GM18511 (cell line): ENCODE data around the gene PLN.

Source experiments
- ATAC-seq: cut with Tn5 transposase; IDR thresholded peaks from one replicate; pipeline ENCODE4 v1.9.1; 2021; ENCODE audit warnings: mild to moderate bottlenecking, moderate library complexity; ENCODE audit not compliant: unreplicated experiment

PLN gene

DNA sequence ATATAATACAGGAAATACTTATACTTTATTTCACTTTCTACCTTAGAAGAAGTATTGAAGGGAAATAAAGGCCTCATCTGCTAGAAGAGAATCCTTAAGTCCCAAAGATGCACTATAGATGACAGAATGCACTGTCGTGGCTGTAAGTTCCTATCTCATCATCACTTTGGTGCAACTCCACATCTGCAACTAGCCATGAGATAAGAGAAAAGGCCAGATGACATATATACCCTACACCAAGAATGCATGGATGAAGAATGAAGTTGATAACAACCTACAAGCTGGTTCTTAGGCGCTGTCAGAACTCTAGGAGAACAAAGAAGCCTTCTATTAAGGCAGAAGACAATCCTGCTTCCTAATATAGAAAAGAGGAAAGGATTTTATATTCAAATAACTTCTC is 11.6 kb upstream of the PLN start:
- ATAC-seq = no peak

DNA sequence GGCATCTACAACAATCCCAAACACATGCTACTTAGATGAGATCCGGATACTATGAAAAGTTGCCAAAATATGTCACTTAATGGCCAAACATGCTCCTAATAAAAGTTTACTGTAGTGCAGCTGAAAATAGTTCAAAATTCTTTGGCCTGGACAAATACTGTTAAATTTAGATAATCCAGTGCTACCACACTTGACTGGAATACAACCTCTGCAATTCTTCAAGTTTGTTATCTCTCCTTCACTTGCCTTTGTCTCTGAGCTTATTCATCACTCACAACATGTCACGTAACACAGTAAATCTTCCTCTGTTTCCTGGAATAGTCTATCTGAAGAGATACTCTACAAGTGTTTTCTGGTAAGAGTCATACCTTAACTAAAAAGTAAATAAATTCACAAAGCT is 10.5 kb upstream of the PLN start:
- no peak for ATAC-seq

DNA sequence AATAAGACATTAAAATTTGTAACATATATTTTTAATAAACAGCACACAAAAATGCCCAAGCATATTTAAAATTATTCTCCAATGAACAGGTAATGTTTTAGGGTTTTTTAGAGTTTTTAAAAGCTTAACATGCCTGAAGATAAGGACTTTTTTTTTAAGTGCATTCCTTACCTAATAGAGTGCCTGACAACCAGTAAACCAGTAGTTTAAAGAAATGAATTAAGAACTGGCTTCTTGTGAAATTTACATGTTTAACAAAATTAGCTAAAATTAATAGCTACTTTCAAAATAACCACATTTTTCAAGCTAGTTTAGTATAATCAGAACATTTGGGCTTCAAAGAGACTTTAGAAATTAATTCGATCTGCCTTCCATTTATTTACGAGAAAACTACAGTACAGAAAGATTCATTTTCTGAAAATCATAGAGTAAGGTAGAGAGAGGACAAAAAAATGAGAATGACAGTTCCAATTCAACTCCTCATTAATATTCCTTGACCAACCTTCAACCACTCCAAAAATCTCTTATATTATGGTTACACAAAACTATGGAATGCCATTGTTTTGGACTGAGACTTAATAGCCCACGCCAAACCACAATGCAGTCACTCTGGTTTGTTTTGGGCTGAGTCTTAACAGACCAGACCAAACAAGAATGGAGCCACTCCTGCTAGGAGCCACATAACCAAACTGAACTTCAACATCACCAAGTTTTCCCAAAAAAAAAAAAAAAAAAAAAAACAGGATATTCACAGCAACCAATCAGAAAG is 5.7 kb upstream of the PLN start:
- no peak for ATAC-seq

DNA sequence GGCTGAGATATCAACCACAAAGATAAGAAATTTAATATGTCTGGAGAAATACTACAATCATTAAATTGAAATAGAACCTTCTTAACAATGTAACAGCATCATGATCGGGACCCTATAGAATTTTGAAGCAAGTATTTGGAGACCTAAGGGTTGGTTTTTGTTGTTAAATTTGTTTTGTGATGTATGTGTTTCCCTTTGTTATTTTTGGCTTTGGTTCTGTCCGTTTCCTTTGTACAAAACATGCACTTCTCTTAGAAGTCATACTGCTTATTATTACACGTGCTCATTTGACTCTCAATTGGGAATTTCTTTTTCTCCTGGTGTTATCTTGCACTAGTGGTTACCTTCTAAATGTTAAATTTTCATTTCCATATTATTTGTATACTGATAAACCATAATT is 4.0 kb upstream of the PLN start:
- no peak for ATAC-seq

DNA sequence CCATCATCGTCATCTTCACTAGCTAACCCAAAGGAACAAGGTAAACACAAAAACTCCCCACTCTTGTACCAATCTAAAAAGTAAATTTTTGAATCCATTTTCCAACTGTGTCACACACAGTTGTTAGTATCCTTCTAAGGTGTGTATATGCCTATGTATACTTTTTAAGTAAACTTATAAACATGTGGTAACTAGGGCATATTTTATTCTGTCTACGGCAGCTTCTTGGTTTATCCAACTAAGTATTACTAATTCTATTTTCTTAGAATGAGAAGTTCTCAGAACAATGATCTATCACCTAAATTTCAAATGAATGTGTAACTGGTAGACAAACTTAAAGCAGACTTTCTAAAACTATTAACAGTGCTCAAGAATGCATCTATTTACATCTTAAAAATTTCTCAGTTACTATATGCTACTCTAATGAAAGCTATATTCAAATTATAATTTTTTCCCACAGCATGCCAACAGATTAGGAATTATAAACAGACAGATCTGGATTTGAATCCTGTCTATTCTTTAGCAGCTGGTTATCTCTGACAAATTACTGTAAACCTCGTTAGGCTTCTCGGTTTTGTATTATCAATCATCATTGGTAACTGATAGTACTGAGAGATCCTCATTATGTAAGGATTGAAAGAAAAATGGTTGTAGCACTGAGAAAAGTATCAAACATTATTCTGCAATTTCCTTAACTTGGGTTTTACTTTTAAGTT is 1.8 kb upstream of the PLN start:
- no peak for ATAC-seq

DNA sequence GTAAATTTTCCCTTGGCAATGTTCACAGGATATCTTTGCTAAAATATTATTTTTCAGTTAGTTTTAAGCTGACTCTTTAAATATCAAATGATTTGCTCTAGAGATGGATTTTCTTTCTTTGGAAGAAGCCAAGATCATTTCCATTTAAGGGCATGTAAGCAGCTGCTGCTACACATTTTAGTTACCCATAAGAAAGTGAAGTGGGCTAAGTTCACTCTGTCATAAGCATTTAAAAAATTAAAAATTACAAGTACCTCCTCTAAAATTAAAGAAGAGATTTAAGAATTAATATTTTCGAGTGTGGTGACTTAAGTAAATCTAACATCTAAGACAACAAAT is 1.2 kb upstream of the PLN start:
- ATAC-seq = no peak

DNA sequence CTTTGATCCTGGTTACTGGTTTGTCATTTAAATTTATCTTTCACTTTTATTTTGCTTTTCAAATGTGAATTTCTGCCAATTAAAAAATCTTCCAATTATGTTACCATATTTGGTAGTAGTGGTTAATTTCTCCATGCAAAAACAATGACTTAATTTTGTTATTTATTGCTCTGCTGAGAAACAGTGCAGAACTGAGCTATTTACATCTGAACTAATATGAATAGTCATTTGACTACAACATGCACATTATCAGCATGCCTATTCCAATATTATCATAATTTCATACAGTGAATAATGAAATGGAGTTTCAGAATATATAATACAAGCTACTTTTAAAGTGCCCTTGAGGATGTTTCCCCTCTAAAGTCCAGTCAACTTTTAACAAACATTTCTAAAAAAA is 517 bp downstream of the PLN start:
- no peak for ATAC-seq

DNA sequence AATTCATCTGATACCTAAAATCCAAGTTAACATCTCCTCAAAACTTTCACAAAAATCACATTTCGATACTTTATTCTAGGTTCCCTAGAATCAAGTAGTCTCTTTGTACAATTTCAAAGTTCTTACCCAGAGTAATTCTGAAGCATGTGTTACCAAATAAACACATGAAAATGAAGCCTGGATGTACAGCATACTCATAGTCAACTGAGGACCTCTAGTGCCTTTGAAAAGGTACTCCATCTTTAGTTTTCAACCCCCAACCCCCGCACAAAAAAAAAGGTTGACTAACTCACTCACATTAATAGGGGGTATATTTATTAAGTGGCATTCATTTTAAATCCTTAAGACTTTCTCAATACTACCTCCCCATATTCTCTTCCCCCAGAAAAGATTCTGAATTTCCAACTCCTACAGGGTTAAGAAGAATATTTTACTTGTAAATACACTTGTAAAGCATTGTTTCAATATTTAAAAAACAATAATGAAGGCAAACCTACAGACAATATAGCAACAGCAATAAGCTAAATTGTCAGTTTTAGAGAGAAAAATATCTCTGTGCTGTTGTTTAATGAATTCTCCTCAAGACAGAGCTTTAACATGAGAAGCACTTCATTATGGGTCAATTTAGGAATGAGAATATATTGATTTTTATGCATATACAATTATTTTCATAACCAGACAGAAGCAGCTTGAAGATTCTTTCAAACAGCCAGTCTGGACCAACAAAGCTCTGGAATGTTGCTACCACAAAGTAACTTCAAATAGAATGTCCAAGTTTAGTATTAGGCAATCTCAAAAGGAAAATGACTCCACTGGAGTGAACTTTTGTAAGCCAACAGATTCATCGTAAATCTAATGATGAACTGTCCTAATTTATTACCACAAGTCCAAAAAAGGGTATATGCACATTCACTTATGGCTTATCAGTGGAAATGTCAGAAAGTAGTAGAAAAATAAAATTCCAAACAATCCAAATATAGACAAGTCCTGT is 3.3 kb downstream of the PLN start:
- ATAC-seq = peak; percentile 93

DNA sequence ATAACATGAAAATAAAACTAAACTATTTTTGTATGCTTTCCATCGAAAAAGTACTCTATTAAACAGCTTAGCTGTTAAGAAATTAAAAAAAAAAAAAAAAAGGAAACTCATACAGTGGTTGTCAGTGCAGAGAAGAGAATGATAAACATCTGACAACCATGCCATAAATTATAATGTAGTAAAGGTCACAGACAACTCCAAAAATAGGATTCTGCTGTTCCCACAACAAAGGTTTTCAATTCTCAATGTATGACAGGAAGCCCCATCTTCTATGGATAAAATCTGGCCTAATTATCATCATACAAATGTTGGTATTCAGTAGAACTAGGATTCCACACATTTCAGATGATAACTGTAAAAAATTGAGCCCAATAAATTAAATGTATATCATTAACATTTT is 5.0 kb downstream of the PLN start:
- ATAC-seq = no peak

DNA sequence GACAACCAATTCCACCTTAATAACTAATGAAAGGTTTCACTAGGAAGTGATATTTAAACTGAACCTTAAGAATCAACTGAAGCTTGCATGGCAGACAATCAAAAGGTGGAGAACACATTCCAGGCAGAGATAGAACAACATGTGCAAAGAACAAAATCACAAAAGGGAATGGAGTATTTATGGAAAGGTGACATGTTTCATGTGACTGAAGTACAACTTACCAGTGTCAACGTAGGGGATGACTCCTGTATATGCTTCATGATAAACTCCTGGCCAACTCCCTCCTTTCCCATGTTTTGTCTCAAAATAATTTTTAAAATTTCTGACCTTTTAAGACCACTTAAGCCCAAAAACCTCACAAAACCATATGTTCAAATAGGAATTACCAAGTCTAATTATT is 6.6 kb downstream of the PLN start:
- no peak for ATAC-seq

DNA sequence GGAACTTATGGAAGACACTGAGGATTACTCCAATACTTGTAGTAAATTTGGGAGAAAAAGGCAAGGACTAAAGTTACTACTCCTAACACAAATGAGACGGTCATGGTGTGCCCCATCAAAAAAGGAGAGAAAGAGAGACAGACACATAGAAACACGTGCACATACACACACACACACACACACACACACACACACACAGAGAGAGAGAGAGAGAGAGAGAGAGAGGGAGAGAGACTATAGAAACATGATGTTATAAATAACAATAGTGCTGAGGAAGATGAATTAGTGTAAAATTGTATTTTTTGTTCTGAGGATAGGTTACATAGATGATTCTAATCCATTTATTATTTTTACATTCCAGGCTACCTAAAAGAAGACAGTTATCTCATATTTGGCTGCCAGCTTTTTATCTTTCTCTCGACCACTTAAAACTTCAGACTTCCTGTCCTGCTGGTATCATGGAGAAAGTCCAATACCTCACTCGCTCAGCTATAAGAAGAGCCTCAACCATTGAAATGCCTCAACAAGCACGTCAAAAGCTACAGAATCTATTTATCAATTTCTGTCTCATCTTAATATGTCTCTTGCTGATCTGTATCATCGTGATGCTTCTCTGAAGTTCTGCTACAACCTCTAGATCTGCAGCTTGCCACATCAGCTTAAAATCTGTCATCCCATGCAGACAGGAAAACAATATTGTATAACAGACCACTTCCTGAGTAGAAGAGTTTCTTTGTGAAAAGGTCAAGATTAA is 10.5 kb downstream of the PLN start:
- ATAC-seq = peak; percentile 77

DNA sequence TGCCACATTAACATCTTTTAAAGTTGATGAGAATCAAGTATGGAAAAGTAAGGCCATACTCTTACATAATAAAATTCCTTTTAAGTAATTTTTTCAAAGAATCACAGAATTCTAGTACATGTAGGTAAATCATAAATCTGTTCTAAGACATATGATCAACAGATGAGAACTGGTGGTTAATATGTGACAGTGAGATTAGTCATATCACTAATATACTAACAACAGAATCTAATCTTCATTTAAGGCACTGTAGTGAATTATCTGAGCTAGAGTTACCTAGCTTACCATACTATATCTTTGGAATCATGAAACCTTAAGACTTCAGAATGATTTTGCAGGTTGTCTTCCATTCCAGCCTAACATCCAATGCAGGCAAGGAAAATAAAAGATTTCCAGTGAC is 11.6 kb downstream of the PLN start:
- ATAC-seq = peak; percentile 79

DNA sequence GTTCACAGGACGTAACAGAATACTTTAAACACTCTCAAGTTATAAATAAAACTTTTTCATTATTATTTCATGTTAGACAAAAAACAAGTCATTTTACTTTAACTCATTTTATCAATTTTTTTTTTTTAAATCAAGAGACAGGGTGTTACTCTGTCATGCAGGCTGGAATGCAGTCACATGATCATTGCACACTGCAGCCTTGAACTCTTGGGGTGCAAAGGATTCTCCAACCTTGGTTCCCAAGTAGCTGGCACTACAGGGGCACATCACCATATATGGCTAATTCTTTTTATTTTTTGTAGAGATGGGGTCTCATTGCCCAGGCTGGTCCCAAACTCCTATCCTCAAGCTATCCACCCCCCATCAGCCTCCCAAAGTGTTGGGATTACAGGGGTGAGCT is 14.2 kb downstream of the PLN start:
- ATAC-seq = no peak

DNA sequence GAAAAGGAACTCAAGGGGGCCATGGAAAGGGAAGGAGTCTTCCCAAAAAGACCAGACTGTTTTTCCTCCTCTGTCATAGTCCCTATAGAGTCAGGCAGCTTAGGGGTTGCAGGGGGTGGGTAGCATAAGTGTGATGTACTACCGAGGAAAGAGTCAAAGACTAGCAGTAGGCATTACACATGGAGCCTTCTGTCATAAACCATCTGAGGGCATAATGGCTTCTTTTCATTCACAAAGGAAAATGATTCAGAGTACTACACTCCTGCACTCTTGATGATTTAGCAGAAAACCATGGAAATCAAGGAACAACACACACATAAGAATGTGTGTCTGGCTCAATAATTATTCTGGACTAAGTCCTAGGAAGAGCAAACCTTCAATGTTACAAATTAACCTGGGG is 14.9 kb downstream of the PLN start:
- ATAC-seq = no peak

DNA sequence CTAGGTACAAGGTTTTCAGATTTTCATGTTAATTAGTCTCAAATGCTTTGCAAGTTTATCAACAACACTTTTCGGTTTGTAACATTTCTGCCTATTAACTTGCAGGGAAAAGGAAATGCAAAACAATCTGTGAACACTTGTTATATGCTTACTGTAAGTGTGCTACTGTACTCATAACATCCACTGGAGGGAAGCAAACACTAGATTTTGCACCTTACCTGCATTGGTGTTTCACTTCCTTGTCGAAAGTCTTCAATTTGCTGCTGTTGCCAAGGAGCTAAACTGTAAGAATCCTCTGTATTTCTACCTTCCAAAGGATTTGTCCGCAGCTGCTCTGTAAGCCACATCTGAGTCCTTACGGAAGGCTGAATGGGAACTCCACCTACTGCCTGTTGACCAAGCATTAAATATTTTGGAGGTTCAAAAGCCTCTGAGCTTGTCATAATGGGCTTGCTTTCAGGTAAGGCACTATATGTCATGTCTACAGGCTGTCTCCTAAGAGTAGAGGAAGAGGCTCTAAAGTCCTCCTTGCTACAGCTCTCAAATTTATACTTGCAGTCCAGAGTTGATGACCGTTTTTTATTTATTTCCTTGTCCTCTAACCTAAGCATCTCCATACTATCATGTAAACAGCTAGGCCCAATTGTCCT is 17.3 kb downstream of the PLN start:
- ATAC-seq = peak; percentile 100

DNA sequence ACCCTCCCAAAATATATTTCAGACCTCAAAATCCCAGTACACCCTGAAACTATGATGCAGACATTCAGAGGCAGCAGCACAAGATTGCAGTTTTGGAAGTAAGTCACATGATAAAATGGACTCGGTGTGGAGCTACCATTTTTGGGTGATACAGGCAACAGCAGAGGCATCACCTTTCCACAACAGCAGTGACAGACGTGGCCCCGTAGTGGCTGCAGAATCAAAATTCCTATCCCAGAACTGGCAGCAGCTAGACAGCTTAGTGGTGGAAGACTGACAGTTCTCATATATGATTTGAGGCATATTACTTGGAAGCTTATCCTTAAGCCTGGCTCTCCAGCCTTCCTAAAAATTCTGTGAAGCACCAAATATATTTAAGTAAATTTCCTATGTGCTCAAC is 19.9 kb downstream of the PLN start:
- no peak for ATAC-seq

DNA sequence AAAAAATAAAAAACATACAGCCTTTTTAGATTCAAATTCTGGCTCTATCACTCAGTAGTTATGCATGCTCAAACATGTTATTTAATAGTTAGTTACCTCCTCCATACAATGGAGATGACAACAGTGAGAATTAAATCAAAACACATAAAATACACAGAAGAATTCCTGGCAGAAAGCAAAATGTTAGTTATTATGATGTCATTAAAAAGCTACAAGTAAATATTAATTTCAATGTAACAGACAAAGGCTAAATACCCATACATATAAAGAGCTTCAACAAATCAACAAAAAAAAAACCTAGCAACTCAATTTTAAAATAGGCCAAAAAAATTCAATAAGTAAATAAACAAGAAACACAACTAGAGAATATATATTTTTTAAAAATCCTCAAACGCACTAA is 21.4 kb downstream of the PLN start:
- ATAC-seq = no peak

DNA sequence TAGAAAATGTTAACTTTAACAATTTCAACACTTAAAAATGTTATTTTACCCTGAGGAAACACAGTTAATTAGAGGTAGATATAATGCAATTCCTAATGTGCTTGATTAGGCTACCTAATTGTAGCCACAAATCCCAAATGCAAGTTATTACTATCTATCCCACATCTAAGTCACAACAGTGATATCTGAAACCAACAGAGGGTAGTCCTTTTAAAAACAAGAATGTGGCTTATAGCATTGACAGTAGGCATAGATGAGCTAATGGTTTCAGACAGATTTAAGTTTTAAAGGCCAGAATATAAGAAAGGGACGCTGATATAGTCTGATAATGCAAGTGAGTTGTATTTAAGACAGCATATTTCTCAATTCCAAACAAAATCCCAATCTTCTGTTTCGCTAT is 23.0 kb downstream of the PLN start:
- ATAC-seq = no peak

DNA sequence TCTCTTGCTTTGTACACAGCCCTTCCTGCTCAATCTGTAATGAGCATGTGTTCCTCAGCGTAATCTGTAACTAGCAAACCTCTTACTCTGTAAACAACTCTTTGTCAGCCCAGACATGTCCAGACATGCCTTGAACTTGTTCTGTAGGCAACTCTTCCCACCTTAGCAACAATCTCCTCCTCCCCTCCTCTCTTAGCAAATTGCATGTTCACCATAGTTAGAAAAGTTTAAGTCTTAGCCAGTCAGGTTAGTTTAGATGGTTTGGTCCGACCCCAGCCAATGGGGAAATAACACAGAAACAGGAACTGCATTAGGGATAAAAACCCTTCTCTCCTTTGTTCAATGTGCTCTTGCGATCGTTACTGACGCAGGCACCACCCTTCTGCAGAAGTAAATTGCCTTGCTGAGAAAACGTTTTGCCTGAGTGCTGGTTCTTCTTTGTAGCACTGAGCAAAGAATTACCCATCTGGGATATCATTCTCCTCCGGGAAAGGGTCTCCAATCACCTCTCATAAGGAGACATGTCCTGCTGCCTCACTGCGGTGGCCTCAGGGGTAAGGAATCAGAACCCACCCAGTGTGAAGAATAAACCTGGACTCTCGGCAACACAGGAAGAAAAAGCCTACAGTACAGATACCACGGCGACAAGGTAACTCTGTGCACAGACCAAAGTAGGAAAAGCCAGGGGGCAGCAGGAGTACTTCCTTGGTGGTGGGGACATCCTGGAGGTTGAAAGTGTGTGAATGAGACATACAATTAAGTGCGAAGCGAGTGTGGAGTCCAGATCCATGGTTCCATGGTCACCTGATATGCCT is 26.2 kb downstream of the PLN start:
- ATAC-seq = no peak

DNA sequence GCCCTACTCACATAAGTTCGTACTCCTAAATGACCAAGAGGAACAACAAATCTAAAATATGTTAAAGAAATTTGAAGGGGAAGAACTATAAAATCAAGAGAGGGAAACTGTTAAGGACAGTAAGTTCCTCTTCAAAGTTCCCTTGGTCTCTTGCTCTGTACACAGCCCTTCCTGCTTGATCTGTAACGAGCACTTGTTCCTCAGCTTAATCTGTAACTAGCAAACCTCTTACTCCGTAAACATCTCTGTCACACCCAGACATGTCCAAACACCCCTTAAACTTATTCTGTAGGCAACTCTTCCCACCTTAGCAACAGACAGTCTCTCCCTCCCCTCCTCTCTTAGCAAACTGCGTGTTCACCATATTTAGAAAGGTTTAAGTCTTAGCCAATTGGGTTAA is 29.9 kb downstream of the PLN start:
- no peak for ATAC-seq
